GM20000 (cell line): ENCODE measurements around the gene DEPDC5.
"Not testable (repeated sequence)": the region's sequence is repeated elsewhere in the genome, so short reads cannot be mapped to it uniquely, and the experiment has no call there.

Experiments used
- DNase-seq: peaks from one replicate; pipeline ENCODE4 v3.0.0; 2012; ENCODE audit warnings: low spot score
- CTCF ChIP-seq: IDR thresholded peaks from 2 replicates; pipeline ENCODE4 v1.5.1; 2012; ENCODE audit warnings: mild to moderate bottlenecking, control low read depth; ENCODE audit errors: extremely low read depth, missing control alignments

The DEPDC5 gene

GRCh38 chr22:31802575-31802974 lies 48.8 kb downstream of the DEPDC5 start:
- TF ChIP-seq CTCF, result no peak

GRCh38 chr22:31806751-31807150 lies 52.9 kb downstream of the DEPDC5 start:
- no peak for DNase-seq
- TF ChIP-seq CTCF, result no peak

More at GRCh38 chr22:31802575-31802974, 48.8 kb downstream of the DEPDC5 start:
- DNase-seq, result no peak

GRCh38 chr22:31812977-31813605 lies 59.3 kb downstream of the DEPDC5 start:
- DNase-seq, result no peak
- TF ChIP-seq CTCF, result no peak

GRCh38 chr22:31813898-31814297 lies 60.1 kb downstream of the DEPDC5 start:
- not testable (repeated sequence) for DNase-seq

GRCh38 chr22:31814942-31815341 lies 61.1 kb downstream of the DEPDC5 start:
- no peak for TF ChIP-seq CTCF

GRCh38 chr22:31815383-31815814 lies 61.6 kb downstream of the DEPDC5 start:
- not testable (repeated sequence) for DNase-seq

More at GRCh38 chr22:31814942-31815341, 61.1 kb downstream of the DEPDC5 start:
- no peak for DNase-seq

GRCh38 chr22:31816750-31817149 lies 62.9 kb downstream of the DEPDC5 start:
- TF ChIP-seq CTCF, result no peak
- no peak for DNase-seq

GRCh38 chr22:31818481-31819392 lies 64.9 kb downstream of the DEPDC5 start:
- no peak for DNase-seq
- no peak for TF ChIP-seq CTCF
